Lower lobe of right lung (tissue), 2 donors: ENCODE results near the gene POLR1A. TPM values are rescaled to one million over a fixed set of nuclear protein-coding genes. Genes with fewer than 3 reads are reported as not detected.

Source experiments
- ATAC-seq, 2 donors: fragments of 200-7000 bp; cut with Tn5 transposase; one replicate each; pipeline ENCODE4 v1.9.1; 2020 to 2022; ENCODE audit warnings: mild to moderate bottlenecking in 2 of 2, moderate library complexity in 2 of 2
- DNase-seq: peaks from one replicate; pipeline ENCODE4 v3.0.0-alpha.2; 2020
- H3K27ac ChIP-seq: fragments of 200-600 bp; one replicate; pipeline ENCODE4 v1.8.0; 2022
- H3K27me3 ChIP-seq: fragments of 200-600 bp; one replicate; pipeline ENCODE4 v1.8.0; 2022; ENCODE audit warnings: low read depth
- H3K36me3 ChIP-seq: fragments of 200-600 bp; one replicate; pipeline ENCODE4 v1.8.0; 2022; ENCODE audit warnings: mild to moderate bottlenecking
- H3K4me1 ChIP-seq: fragments of 200-600 bp; one replicate; pipeline ENCODE4 v1.8.0; 2022
- H3K4me3 ChIP-seq: fragments of 200-600 bp; one replicate; pipeline ENCODE4 v1.8.0; 2022; ENCODE audit warnings: mild to moderate bottlenecking
- H3K9me3 ChIP-seq: fragments of 200-600 bp; one replicate; pipeline ENCODE4 v1.8.0; 2022
- intact Hi-C: fragments of 100-400 bp; cut with DNase I; formaldehyde crosslinking; loops from one replicate; pipeline ENCODE4 v1.11.0; 2022
- total RNA-seq: library from RNA; stranded (reverse); fragmentation: NEBNext Ultra II Directional; extraction: Animal tissue kit (Norgen Biotek cat#: 25700); gene quantifications from one replicate; pipeline ENCODE4 v1.2.1, GENCODE V29; 2021
- TF ChIP-seq, protein P1 (sequence below): fragments of 200-600 bp; IDR thresholded peaks from one replicate; pipeline ENCODE4 v1.8.0; 2022; ENCODE audit warnings: antibody characterized with exemption, mild to moderate bottlenecking
- donor health status: DM: no; HTN: yes; CAD: no; lungs with severe emphysema.

Gene POLR1A
- total RNA-seq, 1 donor from 2014 or later: 22.2 TPM

DNA sequence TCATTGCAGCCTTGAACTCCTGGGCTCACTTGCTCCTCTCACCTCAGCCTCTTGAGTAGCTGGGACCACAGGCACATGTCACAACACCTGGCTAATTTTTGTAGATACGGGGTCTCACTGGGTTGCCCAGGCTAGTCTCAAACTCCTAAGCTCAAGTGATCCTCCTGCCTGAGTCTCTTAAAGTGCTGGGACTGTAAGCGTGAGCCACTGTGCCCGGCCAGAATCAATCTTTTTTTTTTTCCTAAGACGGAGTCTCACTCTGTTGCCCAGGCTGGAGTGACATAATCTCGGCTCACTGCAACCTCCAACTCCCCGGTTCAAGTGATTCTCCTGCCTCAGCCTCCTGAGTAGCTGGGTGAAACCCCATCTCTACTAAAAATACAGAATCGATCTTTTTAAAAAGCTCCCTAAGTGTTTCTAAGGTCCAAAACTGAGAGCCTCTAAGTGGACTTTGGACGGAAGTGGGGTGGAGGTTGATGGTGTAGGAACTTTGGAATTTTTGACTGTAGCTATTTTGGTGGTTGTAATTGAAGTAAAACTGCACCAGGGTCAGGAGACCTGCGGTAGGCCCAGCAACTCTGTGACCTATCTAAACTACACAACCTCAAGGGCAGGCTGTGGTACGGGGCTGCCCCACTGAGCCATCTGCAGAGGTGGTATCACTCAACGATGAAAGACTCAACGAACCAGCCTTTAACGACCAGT is 82.9 kb downstream of the POLR1A start:
- intact Hi-C loops: no loop called here
- peaks cover 15% of the 10 kb centered on the region for H3K4me1 ChIP-seq
- TF ChIP-seq, protein P1, sequence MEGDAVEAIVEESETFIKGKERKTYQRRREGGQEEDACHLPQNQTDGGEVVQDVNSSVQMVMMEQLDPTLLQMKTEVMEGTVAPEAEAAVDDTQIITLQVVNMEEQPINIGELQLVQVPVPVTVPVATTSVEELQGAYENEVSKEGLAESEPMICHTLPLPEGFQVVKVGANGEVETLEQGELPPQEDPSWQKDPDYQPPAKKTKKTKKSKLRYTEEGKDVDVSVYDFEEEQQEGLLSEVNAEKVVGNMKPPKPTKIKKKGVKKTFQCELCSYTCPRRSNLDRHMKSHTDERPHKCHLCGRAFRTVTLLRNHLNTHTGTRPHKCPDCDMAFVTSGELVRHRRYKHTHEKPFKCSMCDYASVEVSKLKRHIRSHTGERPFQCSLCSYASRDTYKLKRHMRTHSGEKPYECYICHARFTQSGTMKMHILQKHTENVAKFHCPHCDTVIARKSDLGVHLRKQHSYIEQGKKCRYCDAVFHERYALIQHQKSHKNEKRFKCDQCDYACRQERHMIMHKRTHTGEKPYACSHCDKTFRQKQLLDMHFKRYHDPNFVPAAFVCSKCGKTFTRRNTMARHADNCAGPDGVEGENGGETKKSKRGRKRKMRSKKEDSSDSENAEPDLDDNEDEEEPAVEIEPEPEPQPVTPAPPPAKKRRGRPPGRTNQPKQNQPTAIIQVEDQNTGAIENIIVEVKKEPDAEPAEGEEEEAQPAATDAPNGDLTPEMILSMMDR: no peak
- no peaks in the 10 kb centered on the region for H3K9me3 ChIP-seq
- ATAC-seq: no peak
- no peak overlapping the region for H3K4me3 ChIP-seq
- DNase-seq: no peak
- no peak overlapping the region for H3K27ac ChIP-seq
- H3K27me3 ChIP-seq: no peaks in the 10 kb centered on the region
- peaks cover 25% of the 10 kb centered on the region for H3K36me3 ChIP-seq

- Histone ChIP-seq H3K27me3 (no peaks in the 10 kb centered on the region), H3K4me1 (peaks cover 26% of the 10 kb centered on the region), H3K9me3 (no peaks in the 10 kb centered on the region), H3K36me3 (peaks cover 14% of the 10 kb centered on the region), H3K27ac (no peak overlapping the region), H3K4me3 (no peak overlapping the region)
- TF ChIP-seq, protein P1: no peak
- DNase-seq: no peak
- ATAC-seq: peak in 1 of 2 donors; percentile 3
- intact Hi-C loops: no loop called here
These were observed 84.0 kb downstream of the POLR1A start for GRCh38 chr2:86021396-86022378.

DNA sequence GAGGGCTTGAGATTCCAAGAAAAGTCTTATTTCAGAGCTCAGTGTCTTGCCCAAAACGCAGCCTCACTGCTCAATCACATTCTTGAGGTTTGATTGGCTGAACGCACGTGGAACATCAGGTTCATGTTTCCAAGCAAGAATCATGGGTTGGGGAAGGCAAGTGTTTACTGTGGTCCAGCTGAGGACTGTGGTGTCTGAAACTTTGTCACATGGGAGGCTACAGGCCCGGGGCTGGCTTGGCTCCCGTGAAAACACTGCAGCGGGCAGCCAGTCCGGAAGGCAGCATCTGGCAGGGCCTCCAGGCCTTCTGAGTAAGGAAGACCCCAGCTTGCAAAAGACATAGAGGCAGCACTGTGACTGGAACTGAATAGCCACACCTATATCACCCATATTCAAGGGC is 84.7 kb downstream of the POLR1A start:
- intact Hi-C loops: no loop called here
- DNase-seq (no peak), ATAC-seq (peak in 1 of 2 donors; percentile 34)
- no peak overlapping the region for H3K27ac ChIP-seq
- no peaks in the 10 kb centered on the region for H3K27me3 ChIP-seq
- no peak overlapping the region for H3K4me3 ChIP-seq
- no peaks in the 10 kb centered on the region for H3K9me3 ChIP-seq
- TF ChIP-seq, protein P1: no peak
- H3K36me3 ChIP-seq: peaks cover 8% of the 10 kb centered on the region
- peaks cover 31% of the 10 kb centered on the region for H3K4me1 ChIP-seq

DNA sequence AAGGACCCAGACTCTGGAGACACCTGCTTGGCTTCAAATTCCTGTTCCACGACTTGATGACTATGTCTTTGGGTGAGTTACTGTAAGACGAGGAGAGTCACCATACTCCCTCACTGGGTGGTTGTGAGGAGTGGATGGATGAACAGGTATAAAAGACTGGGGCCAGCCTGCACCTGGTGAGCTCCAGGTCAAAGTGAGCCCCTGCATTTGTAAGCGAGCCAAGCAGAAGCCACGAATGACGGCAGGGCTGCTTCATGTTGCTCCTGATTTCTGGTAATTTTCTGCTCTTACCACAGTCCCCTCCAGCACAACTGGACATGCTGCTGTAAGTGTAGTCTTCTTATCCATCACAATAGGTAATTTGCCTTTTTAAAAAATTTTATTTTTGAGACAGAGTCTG is 86.6 kb downstream of the POLR1A start:
- ATAC-seq: no peak
- Histone ChIP-seq H3K4me3 (no peak overlapping the region), H3K27me3 (no peaks in the 10 kb centered on the region), H3K9me3 (peaks cover 9% of the 10 kb centered on the region), H3K4me1 (peaks cover 31% of the 10 kb centered on the region), H3K36me3 (no peaks in the 10 kb centered on the region), H3K27ac (no peak overlapping the region)
- TF ChIP-seq, protein P1: no peak
- intact Hi-C loops: no loop called here
- no peak for DNase-seq

GRCh38 chr2:86017901-86018896 is 87.5 kb downstream of the POLR1A start:
- H3K27ac ChIP-seq: peak overlapping the region; percentile 24
- TF ChIP-seq, protein P1: no peak
- H3K27me3 ChIP-seq: no peaks in the 10 kb centered on the region
- peaks cover 11% of the 10 kb centered on the region for H3K9me3 ChIP-seq
- ATAC-seq: peak; percentile 63 to 80
- no peak overlapping the region for H3K4me3 ChIP-seq
- intact Hi-C loops: no loop called here
- peaks cover 31% of the 10 kb centered on the region for H3K4me1 ChIP-seq
- peak; percentile 62 for DNase-seq
- H3K36me3 ChIP-seq: no peaks in the 10 kb centered on the region
